ENCODE results near the gene ZNF284.

DNA sequence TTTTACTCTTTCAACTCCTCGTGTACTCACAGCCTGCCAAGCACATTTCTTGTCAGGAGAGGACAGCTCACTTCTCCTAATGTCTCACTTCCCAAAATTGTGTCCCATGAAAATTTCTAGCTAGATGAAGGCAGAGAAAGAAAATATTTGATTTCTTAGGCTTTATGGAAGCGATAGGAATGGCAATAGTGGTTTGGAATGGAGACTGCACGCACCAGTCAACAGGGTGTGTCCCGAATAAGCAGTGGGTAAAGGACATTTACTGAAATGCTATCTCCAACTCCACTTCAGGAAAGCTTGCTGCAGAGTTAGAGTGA lies 47.1 kb upstream of the ZNF284 start:
- TF ChIP-seq EZH2 (IDR thresholded peaks at IDR 0.05; ENCODE audit: insufficient read depth, poor library complexity, severe bottlenecking) (no peak), EZH2phosphoT487 (IDR thresholded peaks at IDR 0.05; ENCODE audit: insufficient read depth, low read depth) (no peak)
